Measurements from ENCODE around the gene BTBD9. TPM values are rescaled to one million over a fixed set of nuclear protein-coding genes. Genes with fewer than 3 reads are reported as not detected.

The BTBD9 gene
- total and polyA plus RNA-seq, 9 of the 15 experiments (the other 6 are each of a cell fraction or from before 2014, with no cell fraction given): 0.08 to 1.6 (median 0.58) TPM

GRCh38 chr6:38337819-38338465, 301.8 kb downstream of the BTBD9 start (continued):
- no peak for TF ChIP-seq CBX2 (IDR thresholded peaks at IDR 0.05; ENCODE audit: insufficient read depth, low read length, poor library complexity, severe bottlenecking)
- TF ChIP-seq TRIM24 (IDR thresholded peaks at IDR 0.05): no peak; a peak in 1 of 4 replicates
- TF ChIP-seq MAFF (IDR thresholded peaks at IDR 0.05; ENCODE audit: low read length): no peak
- no peak for TF ChIP-seq ZNF75A (CRISPR knock-in tag; IDR thresholded peaks at IDR 0.05)
- TF ChIP-seq FOXA1 (IDR thresholded peaks at IDR 0.05; ENCODE audit: borderline replicate concordance): no peak

GRCh38 chr6:38336922-38337321, 302.8 kb downstream of the BTBD9 start:
- 9% methylated on average over 1 of the region's 1 CpG for WGBS (ENCODE audit: insufficient coverage, low coverage, missing lambda C conversion rate)
- no peaks in the 10 kb centered on the region for H3K9me3 ChIP-seq (replicated peaks; ENCODE audit: control insufficient read depth, insufficient read depth, low read depth, low read length)
- CTCF ChIA-PET (ENCODE audit: low intra/inter-chr PET ratio): no interaction called here
- H3K27ac ChIP-seq (ENCODE audit: extremely low read depth, low read depth, low read length): no peak overlapping the region
- intact Hi-C loops (cut with micrococcal nuclease): no loop called here
- H4K20me1 ChIP-seq (replicated peaks; ENCODE audit: control insufficient read depth, insufficient read depth, low read length): no peaks in the 10 kb centered on the region
- no peaks in the 10 kb centered on the region for H3K79me2 ChIP-seq (ENCODE audit: control insufficient read depth, insufficient read depth, low read length)
- in situ Hi-C loops (cut with MboI): no loop called here
- H3K4me2 ChIP-seq (ENCODE audit: insufficient read depth, low read length): no peak overlapping the region
- H3K4me1 ChIP-seq (replicated peaks in 1 of 2; ENCODE audit: control insufficient read depth in 2 of 2, insufficient read depth in 2 of 2, low read length in 2 of 2): no peaks in the 10 kb centered on the region
- H3K4me3 ChIP-seq: no peak overlapping the region
- no peak for FAIRE-seq
- no peak for ATAC-seq
- H3K27me3 ChIP-seq (ENCODE audit: control insufficient read depth in 2 of 2, insufficient read depth in 2 of 2, low read length in 2 of 2): no peaks in the 10 kb centered on the region; a peak in 2 of 5 replicates
- no peaks in the 10 kb centered on the region for H3K9me1 ChIP-seq (ENCODE audit: control insufficient read depth, insufficient read depth, low read length)
- no peak overlapping the region for H2AFZ ChIP-seq (ENCODE audit: low read depth, low read length)
- H3K9ac ChIP-seq (ENCODE audit: insufficient read depth in 1 of 2, low read depth in 2 of 2, low read length in 2 of 2): no peak overlapping the region
- no peaks in the 10 kb centered on the region for H3K36me3 ChIP-seq (ENCODE audit: control insufficient read depth, insufficient read depth, low read length)
- POLR2A ChIA-PET: no interaction called here
- DNase-seq (ENCODE audit: extremely low read depth in 1 of 4, low spot score in 3 of 4): no peak
- BruUV-seq (replicated peaks): no TSS peak
- TF ChIP-seq ZSCAN32 (CRISPR knock-in tag; IDR thresholded peaks at IDR 0.05) (no peak), ZBTB49 (CRISPR knock-in tag; IDR thresholded peaks at IDR 0.05; ENCODE audit: borderline replicate concordance) (no peak), NR3C1 (CRISPR knock-in tag; IDR thresholded peaks at IDR 0.05) (no peak), BMI1 (IDR thresholded peaks at IDR 0.05; ENCODE audit: low read length) (no peak), CBX3 (IDR thresholded peaks at IDR 0.05; ENCODE audit: borderline replicate concordance in 1 of 2, low read length in 2 of 2) (no peak), ZNF143 (CRISPR knock-in tag; IDR thresholded peaks at IDR 0.05) (no peak), FOXP1 (CRISPR knock-in tag; IDR thresholded peaks at IDR 0.05) (no peak), ZNF77 (CRISPR knock-in tag; IDR thresholded peaks at IDR 0.05) (no peak), ZNF217 (CRISPR knock-in tag; IDR thresholded peaks at IDR 0.05) (no peak)
- TF ChIP-seq, protein P1, sequence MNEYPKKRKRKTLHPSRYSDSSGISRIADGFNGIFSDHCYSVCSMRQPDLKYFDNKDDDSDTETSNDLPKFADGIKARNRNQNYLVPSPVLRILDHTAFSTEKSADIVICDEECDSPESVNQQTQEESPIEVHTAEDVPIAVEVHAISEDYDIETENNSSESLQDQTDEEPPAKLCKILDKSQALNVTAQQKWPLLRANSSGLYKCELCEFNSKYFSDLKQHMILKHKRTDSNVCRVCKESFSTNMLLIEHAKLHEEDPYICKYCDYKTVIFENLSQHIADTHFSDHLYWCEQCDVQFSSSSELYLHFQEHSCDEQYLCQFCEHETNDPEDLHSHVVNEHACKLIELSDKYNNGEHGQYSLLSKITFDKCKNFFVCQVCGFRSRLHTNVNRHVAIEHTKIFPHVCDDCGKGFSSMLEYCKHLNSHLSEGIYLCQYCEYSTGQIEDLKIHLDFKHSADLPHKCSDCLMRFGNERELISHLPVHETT (CRISPR knock-in tag; conservative IDR thresholded peaks at IDR 0.05 in 1 of 2, IDR thresholded peaks at IDR 0.05 in 1 of 2): no peak
- TF ChIP-seq, protein P2, sequence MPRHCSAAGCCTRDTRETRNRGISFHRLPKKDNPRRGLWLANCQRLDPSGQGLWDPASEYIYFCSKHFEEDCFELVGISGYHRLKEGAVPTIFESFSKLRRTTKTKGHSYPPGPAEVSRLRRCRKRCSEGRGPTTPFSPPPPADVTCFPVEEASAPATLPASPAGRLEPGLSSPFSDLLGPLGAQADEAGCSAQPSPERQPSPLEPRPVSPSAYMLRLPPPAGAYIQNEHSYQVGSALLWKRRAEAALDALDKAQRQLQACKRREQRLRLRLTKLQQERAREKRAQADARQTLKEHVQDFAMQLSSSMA (CRISPR knock-in tag; IDR thresholded peaks at IDR 0.05): no peak
